Stomach (tissue), 4 donors: ENCODE data around the gene IRF5.

Experiments
- POLR2A ChIP-seq, 4 donors: fragments of 450-650 bp; IDR thresholded peaks; one replicate each; pipeline ENCODE4 v1.6.1; 2016; ENCODE audit warnings: antibody characterized with exemption in 4 of 4, control low read depth in 2 of 4, mild to moderate bottlenecking in 1 of 4, moderate library complexity in 1 of 4
- POLR2AphosphoS5 ChIP-seq, 3 donors: sonication (generic); formaldehyde crosslinking; IDR thresholded peaks; one replicate each; pipeline ENCODE4 v1.6.1; 2016; ENCODE audit warnings: antibody characterized with exemption in 3 of 3
- TF ChIP-seq, protein P1 (sequence below), 7 experiments: fragments of 450-650 bp in 4 of 7; fragments of 200-600 bp in 3 of 7; sonication (generic) in 3 of 7; IDR thresholded peaks; one replicate each; pipeline ENCODE4 v1.5.1; 2016 to 2019; ENCODE audit warnings: antibody characterized with exemption in 7 of 7, control low read depth in 2 of 7, mild to moderate bottlenecking in 1 of 7

DNA sequence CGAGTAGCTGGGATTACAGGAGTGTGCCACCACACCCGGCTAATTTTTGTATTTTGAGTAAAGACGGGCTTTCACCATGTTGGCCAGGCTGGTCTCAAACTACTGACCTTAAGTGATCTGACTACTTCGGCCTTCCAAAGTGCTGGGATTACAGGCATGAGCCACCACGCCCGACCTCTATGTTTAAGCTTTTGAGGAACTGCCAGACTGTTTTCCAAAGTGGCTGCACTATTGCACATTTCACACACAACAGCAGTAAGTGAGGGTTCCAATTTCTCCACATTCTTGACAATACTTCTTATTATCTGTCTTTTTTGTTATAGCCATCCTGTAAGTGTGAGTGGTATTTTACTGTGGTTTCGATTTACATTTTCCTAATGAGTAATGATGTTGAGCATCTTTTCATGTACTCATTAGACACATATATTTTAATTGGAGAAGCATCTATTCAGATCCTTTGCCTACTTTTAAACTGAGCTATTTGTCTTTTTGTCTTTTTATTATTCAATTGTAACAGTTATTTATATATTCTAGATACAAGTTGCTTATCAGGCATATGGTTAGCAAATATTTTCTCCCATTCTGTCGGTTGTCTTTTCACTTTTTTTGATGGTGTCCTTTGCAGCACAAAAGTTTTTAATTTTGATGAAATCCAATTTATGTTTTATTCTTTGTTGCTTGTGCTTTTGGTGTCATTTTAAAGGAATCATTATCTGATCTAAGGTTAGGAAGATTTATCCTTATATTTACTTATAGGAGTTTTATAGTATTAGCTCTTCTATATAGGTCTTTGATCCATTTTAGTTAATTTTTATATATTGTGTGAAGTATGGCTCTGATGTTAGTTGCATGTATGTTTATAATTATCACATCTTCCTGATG, 12.8 kb upstream of the IRF5 start:
- TF ChIP-seq, protein P1, sequence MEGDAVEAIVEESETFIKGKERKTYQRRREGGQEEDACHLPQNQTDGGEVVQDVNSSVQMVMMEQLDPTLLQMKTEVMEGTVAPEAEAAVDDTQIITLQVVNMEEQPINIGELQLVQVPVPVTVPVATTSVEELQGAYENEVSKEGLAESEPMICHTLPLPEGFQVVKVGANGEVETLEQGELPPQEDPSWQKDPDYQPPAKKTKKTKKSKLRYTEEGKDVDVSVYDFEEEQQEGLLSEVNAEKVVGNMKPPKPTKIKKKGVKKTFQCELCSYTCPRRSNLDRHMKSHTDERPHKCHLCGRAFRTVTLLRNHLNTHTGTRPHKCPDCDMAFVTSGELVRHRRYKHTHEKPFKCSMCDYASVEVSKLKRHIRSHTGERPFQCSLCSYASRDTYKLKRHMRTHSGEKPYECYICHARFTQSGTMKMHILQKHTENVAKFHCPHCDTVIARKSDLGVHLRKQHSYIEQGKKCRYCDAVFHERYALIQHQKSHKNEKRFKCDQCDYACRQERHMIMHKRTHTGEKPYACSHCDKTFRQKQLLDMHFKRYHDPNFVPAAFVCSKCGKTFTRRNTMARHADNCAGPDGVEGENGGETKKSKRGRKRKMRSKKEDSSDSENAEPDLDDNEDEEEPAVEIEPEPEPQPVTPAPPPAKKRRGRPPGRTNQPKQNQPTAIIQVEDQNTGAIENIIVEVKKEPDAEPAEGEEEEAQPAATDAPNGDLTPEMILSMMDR (IDR thresholded peaks at IDR 0.05), result no peak
- TF ChIP-seq POLR2AphosphoS5 (IDR thresholded peaks at IDR 0.05) (no peak), POLR2A (IDR thresholded peaks at IDR 0.05) (no peak)
